Omental fat pad (tissue), 4 donors: ENCODE data around the gene SCAMP3. TPM values are rescaled to one million over a fixed set of nuclear protein-coding genes. Genes with fewer than 3 reads are reported as not detected.

ENCODE experiments used
- ATAC-seq: fragments of 150-250 bp; one replicate; pipeline ENCODE4 v1.9.1; 2016; ENCODE audit warnings: mild to moderate bottlenecking, moderate library complexity; ENCODE audit not compliant: low FRiP score
- DNase-seq: peaks from one replicate; pipeline ENCODE4 v3.0.0-alpha.2; 2019; ENCODE audit warnings: low spot score
- total RNA-seq, 4 donors: library from RNA; depleted of rRNA; stranded (reverse); fragments of >200 nt; gene quantifications; one replicate each; pipeline ENCODE4 v1.1.0, GENCODE V29; 2016
- TF ChIP-seq, protein P1 (sequence below), 3 donors: fragments of 450-650 bp; IDR thresholded peaks; one replicate each; pipeline ENCODE4 v1.5.1; 2016 to 2017; ENCODE audit warnings: antibody characterized with exemption in 3 of 3, mild to moderate bottlenecking in 3 of 3, moderate library complexity in 2 of 3

SCAMP3 gene
- total RNA-seq, 4 donors from 2014 or later: 48.2 to 72.9 (median 63.1) TPM

DNA sequence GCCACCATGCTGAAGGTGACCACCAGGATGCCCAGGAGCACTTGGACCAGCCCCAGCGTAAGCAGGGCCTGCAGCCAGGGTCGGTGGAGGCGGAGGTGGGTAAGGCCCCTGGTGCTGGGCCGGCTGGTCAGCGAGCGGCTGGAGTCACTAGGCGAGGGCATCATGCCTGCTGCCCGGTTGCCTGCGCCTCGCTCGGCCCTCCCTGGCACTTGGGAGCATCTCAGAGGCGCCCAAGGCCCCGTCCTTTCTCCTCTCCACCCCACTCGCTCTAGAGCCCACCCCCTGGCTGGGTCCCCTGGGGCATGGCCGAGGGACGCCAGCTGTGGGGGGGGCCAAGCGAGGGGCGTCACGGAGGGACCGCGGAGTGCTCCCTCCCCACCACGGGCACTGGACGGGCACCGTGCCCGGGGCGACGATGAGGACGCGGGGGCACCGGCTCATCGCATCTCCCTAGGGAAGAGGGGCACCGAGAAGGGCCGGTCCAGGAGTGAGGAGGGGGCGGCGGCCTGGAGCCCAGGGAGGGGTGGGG lies 7.4 kb downstream of the SCAMP3 start:
- ATAC-seq: peak; percentile 15
- DNase-seq: no peak
- TF ChIP-seq, protein P1, sequence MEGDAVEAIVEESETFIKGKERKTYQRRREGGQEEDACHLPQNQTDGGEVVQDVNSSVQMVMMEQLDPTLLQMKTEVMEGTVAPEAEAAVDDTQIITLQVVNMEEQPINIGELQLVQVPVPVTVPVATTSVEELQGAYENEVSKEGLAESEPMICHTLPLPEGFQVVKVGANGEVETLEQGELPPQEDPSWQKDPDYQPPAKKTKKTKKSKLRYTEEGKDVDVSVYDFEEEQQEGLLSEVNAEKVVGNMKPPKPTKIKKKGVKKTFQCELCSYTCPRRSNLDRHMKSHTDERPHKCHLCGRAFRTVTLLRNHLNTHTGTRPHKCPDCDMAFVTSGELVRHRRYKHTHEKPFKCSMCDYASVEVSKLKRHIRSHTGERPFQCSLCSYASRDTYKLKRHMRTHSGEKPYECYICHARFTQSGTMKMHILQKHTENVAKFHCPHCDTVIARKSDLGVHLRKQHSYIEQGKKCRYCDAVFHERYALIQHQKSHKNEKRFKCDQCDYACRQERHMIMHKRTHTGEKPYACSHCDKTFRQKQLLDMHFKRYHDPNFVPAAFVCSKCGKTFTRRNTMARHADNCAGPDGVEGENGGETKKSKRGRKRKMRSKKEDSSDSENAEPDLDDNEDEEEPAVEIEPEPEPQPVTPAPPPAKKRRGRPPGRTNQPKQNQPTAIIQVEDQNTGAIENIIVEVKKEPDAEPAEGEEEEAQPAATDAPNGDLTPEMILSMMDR (IDR thresholded peaks at IDR 0.05): no peak

DNA sequence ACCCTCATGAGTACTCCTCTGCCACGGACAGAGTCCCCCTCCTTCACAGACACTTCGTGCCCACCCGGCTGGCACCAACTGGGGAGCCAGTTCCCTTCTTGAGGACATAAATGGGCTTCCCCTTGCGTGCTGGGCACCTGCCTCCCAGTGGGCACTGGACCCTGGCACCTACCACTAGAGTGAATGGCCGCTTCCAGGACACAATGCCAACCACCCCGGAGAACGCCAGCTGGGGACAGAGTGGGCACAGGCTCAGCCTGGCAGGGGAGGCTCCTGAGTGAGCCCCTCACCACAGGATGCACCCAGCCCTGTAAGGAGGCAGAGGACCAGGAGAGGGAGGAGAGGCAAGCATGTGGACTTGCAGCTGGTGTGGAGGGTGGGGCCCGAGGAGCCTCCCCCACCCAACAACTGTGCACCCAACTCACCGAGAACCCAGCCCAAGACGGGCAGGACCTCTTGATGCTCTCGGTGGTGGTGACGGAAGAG lies 7.9 kb downstream of the SCAMP3 start:
- DNase-seq (no peak), ATAC-seq (no peak)
- TF ChIP-seq, protein P1 (IDR thresholded peaks at IDR 0.05): no peak

DNA sequence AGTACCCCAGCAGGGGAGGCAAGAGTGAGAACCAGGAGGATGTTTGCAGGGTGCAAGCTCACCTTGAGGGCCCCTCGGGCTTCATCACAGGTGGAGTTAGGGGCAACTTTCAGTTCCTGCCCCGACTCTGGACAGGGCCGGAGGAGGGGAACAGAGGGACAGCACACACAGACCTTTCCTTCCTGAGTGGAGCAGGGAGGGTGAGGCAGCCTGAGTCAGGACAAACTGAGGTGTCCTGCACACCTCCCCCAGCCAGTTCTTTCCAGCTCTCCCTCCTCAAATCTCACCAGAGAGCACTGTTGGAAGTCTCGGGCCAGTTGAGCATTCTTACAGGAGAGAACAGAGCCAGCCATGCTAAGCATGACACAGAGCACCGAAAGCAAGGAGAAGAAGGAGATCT lies 8.4 kb downstream of the SCAMP3 start:
- no peak for ATAC-seq
- TF ChIP-seq, protein P1 (IDR thresholded peaks at IDR 0.05): no peak
- no peak for DNase-seq

- no peak for ATAC-seq
Measured at GRCh38 chr1:155253208-155253607, 9.0 kb downstream of the SCAMP3 start.

GRCh38 chr1:155251566-155251965 lies 10.6 kb downstream of the SCAMP3 start:
- TF ChIP-seq, protein P1 (IDR thresholded peaks at IDR 0.05): no peak
- DNase-seq: no peak
- no peak for ATAC-seq

More at GRCh38 chr1:155253208-155253607, 9.0 kb downstream of the SCAMP3 start:
- TF ChIP-seq, protein P1 (IDR thresholded peaks at IDR 0.05): no peak
- no peak for DNase-seq

- TF ChIP-seq, protein P1 (IDR thresholded peaks at IDR 0.05): peak in 2 of 3 donors; percentile 92 to 98
- DNase-seq (peak; percentile 79), ATAC-seq (peak; percentile 78)
Measured at GRCh38 chr1:155250633-155251449, 11.3 kb downstream of the SCAMP3 start.
